GM12878 (cell line): ENCODE measurements around the gene SRL. TPM values are rescaled to one million over a fixed set of nuclear protein-coding genes. Genes with fewer than 3 reads are reported as not detected.

ENCODE experiments used
- ATAC-seq: fragments of 200-7000 bp; cut with Tn5 transposase; 3 replicates; pipeline ENCODE4 v1.9.1; 2020; ENCODE audit warnings: mild to moderate bottlenecking, moderate library complexity
- BruUV-seq: library from RNA; stranded (reverse); fragments of 400-500 nt; replicated peaks from 2 replicates; lab custom pipeline; 2021; lab: Mats Ljungman, UMichigan
- CTCF ChIA-PET: fragments of 300-600 bp; sonication (Branson Sonifier 250); formaldehyde crosslinking; extraction: SDS; loops from one replicate; lab custom pipeline; 2021; ENCODE audit warnings: inconsistent platforms; lab: Yijun Ruan, JAX
- POLR2A ChIA-PET: fragments of 350-600 bp; formaldehyde crosslinking; extraction: SDS; loops from one replicate; lab custom pipeline; 2021; ENCODE audit warnings: inconsistent platforms; lab: Charles Lee
- RAD21 ChIA-PET: fragments of 300-600 bp; sonication (Branson Sonifier 250); formaldehyde crosslinking; loops from one replicate; lab custom pipeline; 2023; ENCODE audit warnings: antibody characterized with exemption; ENCODE audit not compliant: unreplicated experiment; lab: Charles Lee
- SMC1A ChIA-PET: fragments of 300-600 bp; sonication (Branson Sonifier 250); formaldehyde crosslinking; loops from one replicate; lab custom pipeline; 2023; ENCODE audit not compliant: unreplicated experiment, uncharacterized antibody; lab: Charles Lee
- DNase-seq: peaks from one replicate; pipeline ENCODE4 v3.0.0-alpha.2; 2011; ENCODE audit warnings: low read depth, low spot score
- FAIRE-seq: peaks from 3 replicates; lab custom pipeline; 2011; peaks lifted over from hg19 to GRCh38; lab: Jason Lieb, UNC
- H2AFZ ChIP-seq: 2 replicates; pipeline ENCODE4 v1.6.0; 2011; ENCODE audit warnings: low read depth, low read length, control low read depth; ENCODE audit not compliant: control insufficient read depth
- H3K27ac ChIP-seq: 2 replicates; pipeline ENCODE4 v1.5.1; 2011; ENCODE audit warnings: control low read depth; ENCODE audit not compliant: control insufficient read depth, insufficient read depth
- H3K27me3 ChIP-seq, 2 experiments: replicated peaks in 1 of 2; 2 replicates each; pipeline versions ENCODE4 v1.6.0 to v1.6.1; 2011; ENCODE audit warnings: low read length in 1 of 2; ENCODE audit not compliant: control insufficient read depth in 2 of 2, insufficient read depth in 2 of 2
- H3K36me3 ChIP-seq, 2 experiments: 2 replicates each; pipeline ENCODE4 v1.5.1; 2011; ENCODE audit warnings: low read length in 1 of 2; ENCODE audit not compliant: control insufficient read depth in 2 of 2, insufficient read depth in 2 of 2
- H3K4me1 ChIP-seq: 2 replicates; pipeline ENCODE4 v1.6.1; 2011; ENCODE audit warnings: mild to moderate bottlenecking, low read length, moderate library complexity, mixed read lengths; ENCODE audit not compliant: control insufficient read depth, insufficient read depth
- H3K4me2 ChIP-seq: 2 replicates; pipeline ENCODE4 v1.6.0; 2011; ENCODE audit warnings: control low read depth; ENCODE audit not compliant: control insufficient read depth, insufficient read depth
- H3K4me3 ChIP-seq: fragments of 200-600 bp; sonication (generic); 2 replicates; pipeline ENCODE4 v1.5.1; 2016
- H3K79me2 ChIP-seq: 2 replicates; pipeline ENCODE4 v1.6.0; 2011; ENCODE audit warnings: low read length; ENCODE audit not compliant: control insufficient read depth, insufficient read depth
- H3K9ac ChIP-seq: 2 replicates; pipeline ENCODE4 v1.8.0; 2011; ENCODE audit warnings: low read length, control low read depth, mixed read lengths; ENCODE audit not compliant: control insufficient read depth, insufficient read depth
- H3K9me3 ChIP-seq: replicated peaks from 3 replicates; pipeline ENCODE4 v1.5.1; 2011; ENCODE audit warnings: mild to moderate bottlenecking, low read length; ENCODE audit not compliant: control insufficient read depth, insufficient read depth
- H4K20me1 ChIP-seq: 2 replicates; pipeline ENCODE4 v1.6.0; 2011; ENCODE audit not compliant: control insufficient read depth, insufficient read depth
- BCL11A ChIP-seq: IDR thresholded peaks from 2 replicates; pipeline ENCODE4 v1.6.1; 2011; ENCODE audit warnings: low read depth, low read length
- BHLHE40 ChIP-seq, 2 experiments: fragments of 450-650 bp in 1 of 2; IDR thresholded peaks; 2 replicates each; pipeline ENCODE4 v1.6.1; 2011 to 2017; ENCODE audit warnings: low read depth in 2 of 2, borderline replicate concordance in 1 of 2, improper control_type of control experiment in 1 of 2, low read length in 1 of 2, mild to moderate bottlenecking in 1 of 2
- DPF2 ChIP-seq: fragments of 450-650 bp; IDR thresholded peaks from 2 replicates; pipeline ENCODE4 v1.6.1; 2017; ENCODE audit warnings: mild to moderate bottlenecking
- ETV6 ChIP-seq, 2 experiments: fragments of 450-650 bp in 1 of 2; IDR thresholded peaks in 1 of 2; conservative IDR thresholded peaks in 1 of 2; 2 replicates each; pipeline ENCODE4 v1.6.1; 2014; ENCODE audit warnings: antibody characterized with exemption in 1 of 2, borderline replicate concordance in 1 of 2, low read depth in 1 of 2, mild to moderate bottlenecking in 1 of 2, moderate library complexity in 1 of 2
- GATAD2B ChIP-seq: fragments of 450-650 bp; conservative IDR thresholded peaks from 2 replicates; pipeline ENCODE4 v1.6.1; 2017; ENCODE audit warnings: low read depth, mild to moderate bottlenecking, moderate library complexity
- IKZF1 ChIP-seq: fragments of 450-650 bp; conservative IDR thresholded peaks from 2 replicates; pipeline ENCODE4 v1.6.1; 2017; ENCODE audit warnings: antibody characterized with exemption, mild to moderate bottlenecking
- IKZF2 ChIP-seq, 2 experiments: fragments of 450-650 bp; IDR thresholded peaks; 2 replicates each; pipeline ENCODE4 v1.6.1; 2017; ENCODE audit warnings: mild to moderate bottlenecking in 2 of 2, moderate library complexity in 2 of 2
- MEF2B ChIP-seq: fragments of 450-650 bp; IDR thresholded peaks from 2 replicates; pipeline ENCODE4 v1.6.1; 2018; ENCODE audit warnings: mild to moderate bottlenecking, moderate library complexity; ENCODE audit not compliant: partially characterized antibody, poor library complexity, severe bottlenecking
- MLLT1 ChIP-seq: fragments of 450-650 bp; IDR thresholded peaks from 2 replicates; pipeline ENCODE4 v1.6.1; 2016; ENCODE audit warnings: mild to moderate bottlenecking
- NFXL1 ChIP-seq: fragments of 450-650 bp; IDR thresholded peaks from 2 replicates; pipeline ENCODE4 v1.6.1; 2017; ENCODE audit warnings: antibody characterized with exemption, mild to moderate bottlenecking, borderline replicate concordance
- NFYA ChIP-seq: IDR thresholded peaks from 2 replicates; pipeline ENCODE4 v1.6.1; 2011; ENCODE audit warnings: low read depth, mild to moderate bottlenecking, low read length, improper control_type of control experiment, borderline replicate concordance
- PRDM15 ChIP-seq: fragments of 450-650 bp; formaldehyde crosslinking; IDR thresholded peaks from 2 replicates; pipeline ENCODE4 v1.4.0; 2020; ENCODE audit warnings: mild to moderate bottlenecking, moderate library complexity
- RUNX3 ChIP-seq: IDR thresholded peaks from 2 replicates; pipeline ENCODE4 v1.6.1; 2012; ENCODE audit warnings: low read length, inconsistent platforms
- SIX5 ChIP-seq: IDR thresholded peaks from 2 replicates; pipeline ENCODE4 v1.6.1; 2011; ENCODE audit warnings: mild to moderate bottlenecking, low read depth, low read length, moderate library complexity; ENCODE audit not compliant: severe bottlenecking
- SPI1 ChIP-seq: IDR thresholded peaks from 2 replicates; pipeline ENCODE4 v1.6.1; 2011; ENCODE audit warnings: low read depth, mild to moderate bottlenecking, low read length, moderate library complexity, borderline replicate concordance; ENCODE audit not compliant: insufficient read depth
- ZZZ3 ChIP-seq: IDR thresholded peaks from 2 replicates; pipeline ENCODE4 v1.6.1; 2011; ENCODE audit warnings: low read depth; ENCODE audit not compliant: control insufficient read depth, insufficient read length
- WGBS: methylation state at CpG from one replicate; pipeline ENCODE4 v1.1.6; 2016; ENCODE audit warnings: low lambda C conversion rate; ENCODE audit not compliant: insufficient replicate concordance, insufficient coverage; ENCODE audit errors: missing lambda C conversion rate; 5-methylcytosine and 5-hydroxymethylcytosine counted together
- in situ Hi-C: fragments of 300-500 bp; cut with MboI; formaldehyde crosslinking; loops from 9 replicates; pipeline ENCODE4 v1.14.3; 2018; ENCODE audit warnings: mixed read lengths
- intact Hi-C: fragments of 100-400 bp; cut with micrococcal nuclease; formaldehyde crosslinking; loops from one replicate; pipeline ENCODE4 v1.14.2; 2022; ENCODE audit not compliant: unreplicated experiment
- polyA plus RNA-seq, 11 experiments: library from polyadenylated mRNA; depleted of rRNA in 4 of 11; unstranded in 6 of 11; stranded (reverse) in 5 of 11; fragments of >200 nt; fragmentation: Nextera tagmentation in 4 of 11; fragmentation: Illumina TruSeq in 1 of 11; extraction: Ambion mirVana in 4 of 11; extraction: Trizol in 1 of 11; gene quantifications; 1 replicate in 1 of 11; 2 replicates in 10 of 11; pipeline versions ENCODE4 v1.2.1 to v1.2.3, GENCODE V29; 2011 to 2016; ENCODE audit warnings: inconsistent platforms in 2 of 11, missing spikeins in 2 of 11, low read depth in 1 of 11
- total RNA-seq, 4 experiments: library from RNA; depleted of rRNA in 3 of 4; stranded (reverse); fragments of >200 nt in 3 of 4; fragmentation: Illumina TruSeq in 1 of 4; extraction: Trizol in 1 of 4; gene quantifications; 2 replicates each; pipeline versions ENCODE4 v1.2.1 to v1.2.3, GENCODE V29; 2013 to 2021

SRL gene
- total and polyA plus RNA-seq, 10 of the 15 experiments (the other 5 are each of a cell fraction or from before 2014, with no cell fraction given) = not detected

- TF ChIP-seq PRDM15 (CRISPR knock-in tag) = no peak
Measured at GRCh38 chr16:4178468-4179010, 63.3 kb downstream of the SRL start (continued).

DNA sequence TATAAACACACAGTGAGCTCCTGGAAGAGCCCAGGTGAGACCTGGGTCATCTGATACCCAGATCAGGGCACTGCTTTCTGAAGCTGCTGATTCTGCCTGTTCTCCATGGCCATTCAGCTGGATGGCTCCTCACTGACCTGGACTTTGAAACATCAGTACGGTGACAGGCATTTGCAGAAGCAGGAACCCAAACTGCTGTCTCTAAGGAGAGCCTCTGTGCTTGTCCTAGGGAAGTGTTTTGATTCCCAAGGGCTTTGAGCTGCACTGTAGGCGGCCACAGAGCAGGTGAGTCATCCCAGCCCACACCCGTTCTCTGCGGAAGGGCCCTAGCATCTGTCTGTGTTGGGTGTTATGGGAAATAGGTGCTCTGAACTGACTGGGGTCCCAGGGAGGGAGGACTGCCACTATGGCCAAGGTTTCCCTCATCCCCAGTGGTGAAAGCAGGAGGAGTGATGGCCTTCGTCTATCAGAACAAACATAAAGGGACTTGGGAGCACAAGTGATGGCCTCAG, 64.9 kb downstream of the SRL start:
- BruUV-seq = no TSS peak
- H2AFZ ChIP-seq = no peak overlapping the region
- peak; percentile 54 for FAIRE-seq
- no peaks in the 10 kb centered on the region for H3K79me2 ChIP-seq
- intact Hi-C loops = no loop called here
- CTCF ChIA-PET = interaction anchor here (0.6 to 1.1 kb wide), 2 partner anchors 63 to 194 kb away, joined by 3 read pairs; no protein-coding TSS in a partner anchor
- no peaks in the 10 kb centered on the region for H3K36me3 ChIP-seq
- no peaks in the 10 kb centered on the region for H3K27me3 ChIP-seq
- no peak overlapping the region for H3K4me2 ChIP-seq
- no peaks in the 10 kb centered on the region for H4K20me1 ChIP-seq
- H3K9ac ChIP-seq = no peak overlapping the region
- H3K27ac ChIP-seq = no peak overlapping the region
- POLR2A ChIA-PET = interaction anchor here (0.7 kb wide), 3 partner anchors 29 to 598 kb away, joined by 3 to 4 read pairs (median 3); no protein-coding TSS in a partner anchor
- no peaks in the 10 kb centered on the region; the same call in 2 of the 3 replicates for H3K9me3 ChIP-seq
- 1% methylated on average over 5 of the region's 5 CpGs for WGBS
- in situ Hi-C loops = no loop called here
- SMC1A ChIA-PET = interaction anchor here (0.5 kb wide), 1 partner anchor 233 kb away, joined by 3 read pairs; no protein-coding TSS in a partner anchor
- H3K4me3 ChIP-seq = no peak overlapping the region
- RAD21 ChIA-PET = interaction anchor here (1.2 to 1.7 kb wide), 2 partner anchors 31 to 77 kb away, joined by 3 to 5 read pairs; no protein-coding TSS in a partner anchor
- peak; percentile 90 for ATAC-seq
- peak; percentile 21 for DNase-seq
- H3K4me1 ChIP-seq = no peaks in the 10 kb centered on the region
- TF ChIP-seq DPF2 (0 out of 2 replicates have a peak, but pooled peaks have one; percentile 37), NFYA (no peak), GATAD2B (0 out of 2 replicates have a peak, but pooled peaks have one; percentile 42), NFXL1 (0 out of 2 replicates have a peak, but pooled peaks have one; percentile 62), BHLHE40 (IDR thresholded peaks at IDR 0.05; ENCODE audit: borderline replicate concordance in 1 of 2, low read depth in 2 of 2, low read length in 1 of 2) (peak in 1 of 2 experiments; percentile 10; a peak in 1 of 4 replicates), ETV6 (conservative IDR thresholded peaks at IDR 0.05 in 1 of 2, IDR thresholded peaks at IDR 0.05 in 1 of 2; ENCODE audit: borderline replicate concordance in 1 of 2, low read depth in 1 of 2) (0 out of 4 replicates have a peak, but pooled peaks of 1 of the 2 experiments have one; percentile 15), IKZF2 (IDR thresholded peaks at IDR 0.05) (peak; percentile 21 to 57; a peak in 2 of 4 replicates), IKZF1 (peak; percentile 65), SIX5 (no peak), ZZZ3 (no peak), MEF2B (peak; percentile 90), BCL11A (0 out of 2 replicates have a peak, but pooled peaks have one; percentile 12), MLLT1 (no peak), RUNX3 (peak; percentile 21; the same call in 1 of the 2 replicates), SPI1 (0 out of 2 replicates have a peak, but pooled peaks have one; percentile 26)
